Measurements from ENCODE around the gene MYO9B. TPM values are rescaled to one million over a fixed set of nuclear protein-coding genes. Genes with fewer than 3 reads are reported as not detected.

The MYO9B gene
- total RNA-seq, 1 donor from 2014 or later: 123 TPM

DNA sequence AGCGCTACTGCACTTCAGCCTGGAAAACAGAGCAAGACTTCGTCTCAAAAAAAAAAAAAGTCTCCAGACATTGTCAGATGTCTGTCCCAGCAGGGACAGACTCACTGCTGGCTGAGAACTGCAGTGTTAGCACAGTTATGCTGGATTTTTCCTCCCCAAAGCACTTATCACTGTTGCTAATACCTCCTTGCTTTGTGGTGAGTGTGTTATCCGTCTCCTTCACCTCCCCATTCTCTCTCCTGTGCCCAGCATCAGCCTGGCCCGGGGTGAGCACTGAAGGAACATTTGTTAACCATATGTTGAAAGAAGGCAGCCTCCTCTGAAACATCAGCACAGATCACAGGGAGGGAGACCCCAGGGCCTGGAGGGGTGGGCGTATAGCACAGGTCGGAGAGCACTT lies 11.3 kb downstream of the MYO9B start:
- H3K4me1 ChIP-seq (ENCODE audit: insufficient read depth, low read length): peaks cover 28% of the 10 kb centered on the region
- FAIRE-seq (no peak), DNase-seq (ENCODE audit: low read depth) (no peak)
- H3K36me3 Mint-ChIP-seq (ENCODE audit: low read depth, unreplicated experiment): peaks cover 18% of the 10 kb centered on the region
- no peak overlapping the region for H3K4me3 ChIP-seq (ENCODE audit: insufficient read depth, low read depth, low read length)
- no peaks in the 10 kb centered on the region for H3K9me3 ChIP-seq (ENCODE audit: insufficient read depth, low read depth, low read length)
- no peak overlapping the region for H3K4me2 ChIP-seq (ENCODE audit: low read length)
- H3K27me3 ChIP-seq (ENCODE audit: insufficient read depth, low read length): no peaks in the 10 kb centered on the region
- peak overlapping the region; percentile 63 for H3K27ac Mint-ChIP-seq (ENCODE audit: unreplicated experiment)
- no peak overlapping the region for H2AFZ ChIP-seq (ENCODE audit: low read depth, low read length)
- H3K9ac ChIP-seq (ENCODE audit: low read length): no peak overlapping the region
- peaks cover 83% of the 10 kb centered on the region for H4K20me1 ChIP-seq (ENCODE audit: insufficient read depth, low read length)
- peaks cover 43% of the 10 kb centered on the region for H3K4me1 Mint-ChIP-seq (ENCODE audit: low read depth, unreplicated experiment)
- H3K9me3 Mint-ChIP-seq (ENCODE audit: unreplicated experiment): no peaks in the 10 kb centered on the region
- peaks cover 100% of the 10 kb centered on the region for H3K79me2 ChIP-seq (ENCODE audit: insufficient read depth, low read length)
- no peak overlapping the region for H3K27ac ChIP-seq (ENCODE audit: low read depth, low read length)
- TF ChIP-seq EZH2 (IDR thresholded peaks at IDR 0.05; ENCODE audit: insufficient read depth, low read length): no peak
- TF ChIP-seq, protein P1, sequence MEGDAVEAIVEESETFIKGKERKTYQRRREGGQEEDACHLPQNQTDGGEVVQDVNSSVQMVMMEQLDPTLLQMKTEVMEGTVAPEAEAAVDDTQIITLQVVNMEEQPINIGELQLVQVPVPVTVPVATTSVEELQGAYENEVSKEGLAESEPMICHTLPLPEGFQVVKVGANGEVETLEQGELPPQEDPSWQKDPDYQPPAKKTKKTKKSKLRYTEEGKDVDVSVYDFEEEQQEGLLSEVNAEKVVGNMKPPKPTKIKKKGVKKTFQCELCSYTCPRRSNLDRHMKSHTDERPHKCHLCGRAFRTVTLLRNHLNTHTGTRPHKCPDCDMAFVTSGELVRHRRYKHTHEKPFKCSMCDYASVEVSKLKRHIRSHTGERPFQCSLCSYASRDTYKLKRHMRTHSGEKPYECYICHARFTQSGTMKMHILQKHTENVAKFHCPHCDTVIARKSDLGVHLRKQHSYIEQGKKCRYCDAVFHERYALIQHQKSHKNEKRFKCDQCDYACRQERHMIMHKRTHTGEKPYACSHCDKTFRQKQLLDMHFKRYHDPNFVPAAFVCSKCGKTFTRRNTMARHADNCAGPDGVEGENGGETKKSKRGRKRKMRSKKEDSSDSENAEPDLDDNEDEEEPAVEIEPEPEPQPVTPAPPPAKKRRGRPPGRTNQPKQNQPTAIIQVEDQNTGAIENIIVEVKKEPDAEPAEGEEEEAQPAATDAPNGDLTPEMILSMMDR (IDR thresholded peaks at IDR 0.05; ENCODE audit: insufficient read depth, low read depth, low read length): no peak
- no peaks in the 10 kb centered on the region for H3K27me3 Mint-ChIP-seq (ENCODE audit: low read depth, unreplicated experiment)
- peak overlapping the region; percentile 20 for H3K4me3 Mint-ChIP-seq (ENCODE audit: unreplicated experiment)
- H3K36me3 ChIP-seq (ENCODE audit: insufficient read depth, low read length): peaks cover 6% of the 10 kb centered on the region

DNA sequence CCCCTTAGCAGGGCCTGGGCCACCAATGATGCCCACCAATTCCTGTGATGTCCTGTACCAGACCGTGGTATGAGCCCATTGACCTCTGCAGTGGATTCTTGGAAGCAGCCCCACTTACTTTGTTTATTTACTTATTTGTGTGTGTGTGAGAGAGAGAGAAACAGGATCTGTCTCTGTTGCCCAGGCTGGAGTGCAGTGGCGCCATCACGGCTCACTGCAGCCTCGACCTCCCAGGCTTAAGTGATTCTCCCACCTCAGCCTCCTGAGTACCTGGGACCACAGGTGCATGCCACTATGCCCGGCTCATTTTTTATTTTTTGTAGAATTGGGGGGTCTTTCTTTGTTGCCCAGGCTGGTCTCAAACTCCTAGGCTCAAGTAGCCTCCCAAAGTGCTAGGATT lies 13.0 kb downstream of the MYO9B start:
- Histone ChIP-seq H3K9me3 (ENCODE audit: insufficient read depth, low read depth, low read length) (no peaks in the 10 kb centered on the region), H4K20me1 (ENCODE audit: insufficient read depth, low read length) (peaks cover 83% of the 10 kb centered on the region), H3K27ac (ENCODE audit: low read depth, low read length) (peak overlapping the region; percentile 84), H3K4me3 (ENCODE audit: insufficient read depth, low read depth, low read length) (no peak overlapping the region), H3K79me2 (ENCODE audit: insufficient read depth, low read length) (peaks cover 100% of the 10 kb centered on the region), H3K9ac (ENCODE audit: low read length) (peak overlapping the region; percentile 72), H3K36me3 (ENCODE audit: insufficient read depth, low read length) (peaks cover 2% of the 10 kb centered on the region), H3K27me3 (ENCODE audit: insufficient read depth, low read length) (no peaks in the 10 kb centered on the region), H2AFZ (ENCODE audit: low read depth, low read length) (no peak overlapping the region), H3K4me1 (ENCODE audit: insufficient read depth, low read length) (peaks cover 28% of the 10 kb centered on the region), H3K4me2 (ENCODE audit: low read length) (peak overlapping the region; percentile 77)
- DNase-seq (ENCODE audit: low read depth) (no peak), FAIRE-seq (no peak)
- no peaks in the 10 kb centered on the region for H3K27me3 Mint-ChIP-seq (ENCODE audit: low read depth, unreplicated experiment)
- H3K36me3 Mint-ChIP-seq (ENCODE audit: low read depth, unreplicated experiment): peaks cover 19% of the 10 kb centered on the region
- peaks cover 33% of the 10 kb centered on the region for H3K4me1 Mint-ChIP-seq (ENCODE audit: low read depth, unreplicated experiment)
- H3K27ac Mint-ChIP-seq (ENCODE audit: unreplicated experiment): peak overlapping the region; percentile 97
- no peak overlapping the region for H3K4me3 Mint-ChIP-seq (ENCODE audit: unreplicated experiment)
- TF ChIP-seq, protein P1 (IDR thresholded peaks at IDR 0.05; ENCODE audit: insufficient read depth, low read depth, low read length): no peak
- TF ChIP-seq EZH2 (IDR thresholded peaks at IDR 0.05; ENCODE audit: insufficient read depth, low read length): no peak
- H3K9me3 Mint-ChIP-seq (ENCODE audit: unreplicated experiment): no peaks in the 10 kb centered on the region

DNA sequence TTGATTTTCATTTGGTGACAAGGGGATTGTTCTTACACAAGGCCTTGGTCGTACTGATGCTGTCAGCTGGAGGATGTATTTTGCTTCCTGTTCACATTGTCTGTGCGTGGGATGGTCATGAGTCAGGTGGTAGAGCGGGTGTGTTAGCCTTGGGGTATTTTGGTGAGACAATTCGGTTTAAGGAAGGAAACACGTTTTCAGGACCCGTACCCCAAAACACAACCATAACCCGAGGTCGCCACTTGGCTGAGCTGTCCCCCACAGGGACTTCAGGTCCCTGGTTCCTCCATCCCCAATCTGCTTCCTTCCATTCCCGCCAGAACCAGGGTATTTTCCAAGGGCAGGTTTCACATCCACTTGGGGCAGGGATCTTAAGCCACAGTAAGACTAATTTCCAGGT lies 15.0 kb downstream of the MYO9B start:
- FAIRE-seq: no peak
- peak overlapping the region; percentile 72 for H3K9ac ChIP-seq (ENCODE audit: low read length)

More for the DNA sequence above, 15.0 kb downstream of the MYO9B start:
- Histone ChIP-seq H3K4me3 (ENCODE audit: insufficient read depth, low read depth, low read length) (no peak overlapping the region), H4K20me1 (ENCODE audit: insufficient read depth, low read length) (peaks cover 82% of the 10 kb centered on the region), H3K79me2 (ENCODE audit: insufficient read depth, low read length) (peaks cover 100% of the 10 kb centered on the region), H3K4me1 (ENCODE audit: insufficient read depth, low read length) (peaks cover 28% of the 10 kb centered on the region), H3K36me3 (ENCODE audit: insufficient read depth, low read length) (peaks cover 2% of the 10 kb centered on the region), H3K27me3 (ENCODE audit: insufficient read depth, low read length) (no peaks in the 10 kb centered on the region), H2AFZ (ENCODE audit: low read depth, low read length) (no peak overlapping the region), H3K27ac (ENCODE audit: low read depth, low read length) (peak overlapping the region; percentile 84), H3K4me2 (ENCODE audit: low read length) (peak overlapping the region; percentile 21), H3K9me3 (ENCODE audit: insufficient read depth, low read depth, low read length) (no peaks in the 10 kb centered on the region)
- Mint-ChIP-seq H3K4me1 (ENCODE audit: low read depth, unreplicated experiment) (peaks cover 42% of the 10 kb centered on the region), H3K36me3 (ENCODE audit: low read depth, unreplicated experiment) (peaks cover 15% of the 10 kb centered on the region), H3K27ac (ENCODE audit: unreplicated experiment) (peak overlapping the region; percentile 94), H3K4me3 (ENCODE audit: unreplicated experiment) (peak overlapping the region; percentile 55), H3K27me3 (ENCODE audit: low read depth, unreplicated experiment) (no peaks in the 10 kb centered on the region), H3K9me3 (ENCODE audit: unreplicated experiment) (no peaks in the 10 kb centered on the region)
- TF ChIP-seq EZH2 (IDR thresholded peaks at IDR 0.05; ENCODE audit: insufficient read depth, low read length): no peak
- TF ChIP-seq, protein P1 (IDR thresholded peaks at IDR 0.05; ENCODE audit: insufficient read depth, low read depth, low read length): no peak
- peak; percentile 64 for DNase-seq (ENCODE audit: low read depth)
